ENCODE data around the gene GABPB1. TPM values are rescaled to one million over a fixed set of nuclear protein-coding genes. Genes with fewer than 3 reads are reported as not detected.
A peak's percentile ranks its signal among the peaks of the same experiment; 100 is the strongest.
"Not testable (repeated sequence)": the region's sequence is repeated elsewhere in the genome, so short reads cannot be mapped to it uniquely, and the experiment has no call there.

Gene GABPB1
- total RNA-seq, 1 donor from 2014 or later = 28.2 TPM

DNA sequence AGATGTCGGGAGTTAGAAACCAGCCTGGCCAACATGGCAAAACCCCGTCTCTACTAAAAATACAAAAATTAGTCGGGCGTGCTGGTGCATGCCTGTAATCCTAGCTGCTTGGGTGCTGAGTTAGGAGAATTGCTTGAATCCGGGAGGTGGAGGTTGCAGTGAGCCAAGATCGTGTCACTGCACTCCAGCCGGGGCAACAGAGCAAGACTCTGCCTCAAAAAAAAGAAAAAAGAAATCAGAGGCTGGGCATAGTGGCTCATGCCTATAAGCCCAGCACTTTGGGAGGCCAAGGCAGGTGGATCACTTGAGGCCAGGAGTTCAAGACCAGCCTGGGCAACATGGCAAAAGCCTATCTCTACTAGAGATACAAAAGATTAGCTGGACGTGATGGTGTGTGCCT, 14.6 kb upstream of the GABPB1 start:
- not testable (repeated sequence) for H3K27me3 ChIP-seq (ENCODE audit: control insufficient read depth in 3 of 3, insufficient read depth in 3 of 3, low read length in 3 of 3); H3K4me3 ChIP-seq (ENCODE audit: low read length in 3 of 3); H3K36me3 ChIP-seq (ENCODE audit: control insufficient read depth in 3 of 3, insufficient read depth in 3 of 3, low read length in 3 of 3); H3K27ac ChIP-seq (ENCODE audit: low read depth, low read length); H3K4me1 ChIP-seq (ENCODE audit: control insufficient read depth in 3 of 3, insufficient read depth in 3 of 3, low read length in 3 of 3); H3K9me3 ChIP-seq (ENCODE audit: control insufficient read depth in 3 of 3, low read length in 3 of 3); H3K9ac ChIP-seq (ENCODE audit: low read depth in 1 of 3, low read length in 3 of 3)

DNA sequence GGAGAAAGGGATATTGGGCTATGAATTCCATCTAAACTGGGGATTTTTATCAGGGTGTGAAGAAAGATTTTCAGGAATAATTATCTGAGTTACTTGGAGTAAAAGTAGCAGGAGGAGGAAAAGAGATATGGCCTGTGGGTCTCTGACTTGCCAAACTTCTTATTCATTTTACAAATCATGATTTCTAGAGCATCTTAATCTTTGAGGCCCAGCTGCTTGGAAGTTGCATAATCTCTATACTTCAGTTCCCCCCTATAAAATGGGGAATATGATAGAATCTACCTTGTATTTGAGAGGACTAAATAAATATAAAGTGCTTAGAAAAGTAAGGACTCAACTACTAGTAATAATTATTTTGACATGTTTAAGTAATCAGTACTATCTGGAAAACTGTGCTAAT, 11.0 kb upstream of the GABPB1 start:
- Histone ChIP-seq H3K4me1 (ENCODE audit: control insufficient read depth in 3 of 3, insufficient read depth in 3 of 3, low read length in 3 of 3) (no peaks in the 10 kb centered on the region), H3K4me3 (ENCODE audit: low read length in 3 of 3) (no peak overlapping the region), H3K36me3 (ENCODE audit: control insufficient read depth in 3 of 3, insufficient read depth in 3 of 3, low read length in 3 of 3) (peaks cover 0 to 3% (median 0%) of the 10 kb centered on the region in 3 donors), H3K9ac (ENCODE audit: low read depth in 1 of 3, low read length in 3 of 3) (no peak overlapping the region), H3K27ac (ENCODE audit: low read depth, low read length) (no peak overlapping the region), H3K9me3 (ENCODE audit: control insufficient read depth in 3 of 3, low read length in 3 of 3) (no peaks in the 10 kb centered on the region), H3K27me3 (ENCODE audit: control insufficient read depth in 3 of 3, insufficient read depth in 3 of 3, low read length in 3 of 3) (no peaks in the 10 kb centered on the region)

DNA sequence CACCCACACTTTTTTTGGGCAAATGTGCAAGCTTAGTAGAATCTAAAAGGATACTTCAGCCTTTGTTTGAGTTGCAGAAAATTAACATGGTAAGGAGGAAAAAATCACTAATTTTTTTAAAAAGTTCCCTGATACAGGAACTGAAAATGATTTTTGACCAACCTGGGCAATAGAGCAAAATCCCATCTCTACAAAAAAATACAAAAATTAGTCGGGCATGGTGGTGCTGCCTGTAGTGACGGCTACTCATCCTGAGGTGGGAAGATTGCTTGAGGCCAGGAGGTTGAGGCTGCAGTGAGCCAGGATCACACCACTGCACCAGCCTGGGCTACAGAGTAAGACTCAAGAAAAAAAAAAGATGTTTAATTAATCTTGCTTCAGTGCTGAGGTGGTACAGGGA, 10.6 kb upstream of the GABPB1 start:
- no peaks in the 10 kb centered on the region for H3K27me3 ChIP-seq (ENCODE audit: control insufficient read depth in 3 of 3, insufficient read depth in 3 of 3, low read length in 3 of 3)
- H3K36me3 ChIP-seq (ENCODE audit: control insufficient read depth in 3 of 3, insufficient read depth in 3 of 3, low read length in 3 of 3) = peaks cover 0 to 3% (median 2%) of the 10 kb centered on the region in 3 donors
- no peak overlapping the region for H3K9ac ChIP-seq (ENCODE audit: low read depth in 1 of 3, low read length in 3 of 3)
- H3K9me3 ChIP-seq (ENCODE audit: control insufficient read depth in 3 of 3, low read length in 3 of 3) = no peaks in the 10 kb centered on the region
- no peaks in the 10 kb centered on the region for H3K4me1 ChIP-seq (ENCODE audit: control insufficient read depth in 3 of 3, insufficient read depth in 3 of 3, low read length in 3 of 3)
- no peak overlapping the region for H3K27ac ChIP-seq (ENCODE audit: low read depth, low read length)
- no peak overlapping the region for H3K4me3 ChIP-seq (ENCODE audit: low read length in 3 of 3)

DNA sequence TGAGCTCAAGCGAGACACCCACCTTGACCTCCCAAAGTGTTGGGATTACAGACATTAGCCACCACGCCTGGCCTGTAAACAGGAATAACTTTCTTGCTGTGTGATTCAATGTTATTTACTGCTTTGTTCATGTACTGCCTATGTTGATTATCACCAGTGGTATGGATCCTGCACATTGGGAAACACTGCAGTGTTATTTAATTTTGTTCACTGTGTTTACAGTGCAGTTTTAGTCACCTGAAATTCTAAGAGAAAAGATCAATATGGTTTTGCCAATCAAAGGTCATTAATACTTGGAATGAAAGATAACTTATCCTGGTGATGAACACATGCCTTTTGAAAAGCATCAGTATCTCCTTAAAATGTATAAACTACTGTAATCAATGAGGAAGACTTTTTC, 8.6 kb upstream of the GABPB1 start:
- Histone ChIP-seq H3K4me1 (ENCODE audit: control insufficient read depth in 3 of 3, insufficient read depth in 3 of 3, low read length in 3 of 3) (no peaks in the 10 kb centered on the region), H3K36me3 (ENCODE audit: control insufficient read depth in 3 of 3, insufficient read depth in 3 of 3, low read length in 3 of 3) (peaks cover 0 to 7% (median 3%) of the 10 kb centered on the region in 3 donors), H3K9ac (ENCODE audit: low read depth in 1 of 3, low read length in 3 of 3) (no peak overlapping the region), H3K27me3 (ENCODE audit: control insufficient read depth in 3 of 3, insufficient read depth in 3 of 3, low read length in 3 of 3) (no peaks in the 10 kb centered on the region), H3K27ac (ENCODE audit: low read depth, low read length) (no peak overlapping the region), H3K9me3 (ENCODE audit: control insufficient read depth in 3 of 3, low read length in 3 of 3) (no peaks in the 10 kb centered on the region), H3K4me3 (ENCODE audit: low read length in 3 of 3) (no peak overlapping the region)

DNA sequence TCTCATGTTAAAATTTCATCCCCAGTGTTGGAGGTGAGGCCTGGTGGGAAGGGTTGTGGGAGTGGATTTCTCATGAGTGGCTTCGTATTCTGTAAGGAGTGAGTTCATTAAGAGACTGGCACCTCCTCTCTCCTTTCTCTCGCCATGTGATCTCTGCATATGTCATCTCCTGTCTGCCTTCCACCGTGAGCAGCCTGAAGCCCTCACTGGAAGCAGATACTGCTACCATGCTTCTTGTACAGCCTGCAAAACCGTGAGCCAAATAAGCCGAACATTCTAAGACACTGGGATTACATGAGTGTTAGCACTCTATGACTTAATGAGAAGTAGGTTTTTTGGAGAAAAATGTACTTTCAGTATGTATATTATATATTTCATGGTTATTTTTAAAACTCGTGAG, 6.8 kb upstream of the GABPB1 start:
- H3K4me3 ChIP-seq (ENCODE audit: low read length in 3 of 3) = no peak overlapping the region
- H3K9me3 ChIP-seq (ENCODE audit: control insufficient read depth in 3 of 3, low read length in 3 of 3) = no peaks in the 10 kb centered on the region
- H3K9ac ChIP-seq (ENCODE audit: low read depth in 1 of 3, low read length in 3 of 3) = no peak overlapping the region
- H3K36me3 ChIP-seq (ENCODE audit: control insufficient read depth in 3 of 3, insufficient read depth in 3 of 3, low read length in 3 of 3) = peaks cover 0 to 7% (median 3%) of the 10 kb centered on the region in 3 donors
- H3K27ac ChIP-seq (ENCODE audit: low read depth, low read length) = no peak overlapping the region
- no peaks in the 10 kb centered on the region for H3K27me3 ChIP-seq (ENCODE audit: control insufficient read depth in 3 of 3, insufficient read depth in 3 of 3, low read length in 3 of 3)
- H3K4me1 ChIP-seq (ENCODE audit: control insufficient read depth in 3 of 3, insufficient read depth in 3 of 3, low read length in 3 of 3) = peaks cover under 1 to 6% (median 6%) of the 10 kb centered on the region in 3 donors

DNA sequence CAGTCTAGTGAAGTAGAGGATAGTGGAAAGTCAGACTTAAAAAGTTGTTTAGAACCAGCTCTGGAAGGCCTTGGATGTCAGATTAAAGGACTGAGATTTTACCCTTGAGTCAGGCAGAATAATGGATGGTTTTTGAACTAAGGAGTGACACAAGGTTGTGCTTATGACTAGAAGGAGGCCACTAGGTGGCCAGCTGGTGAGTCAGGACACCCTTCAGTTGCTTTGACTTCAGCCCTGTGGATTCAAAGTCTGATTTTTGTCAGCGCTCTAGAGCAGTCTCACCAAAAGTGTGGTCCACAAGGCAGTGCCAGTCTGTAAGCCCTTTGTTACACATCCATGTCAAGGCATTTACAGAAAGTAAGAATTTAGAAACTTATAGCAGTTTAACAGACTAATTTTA, 3.8 kb upstream of the GABPB1 start:
- H3K4me1 ChIP-seq (ENCODE audit: control insufficient read depth in 3 of 3, insufficient read depth in 3 of 3, low read length in 3 of 3) = peaks cover 5 to 19% (median 16%) of the 10 kb centered on the region in 3 donors
- H3K9me3 ChIP-seq (ENCODE audit: control insufficient read depth in 3 of 3, low read length in 3 of 3) = no peaks in the 10 kb centered on the region
- peaks cover 2 to 7% (median 3%) of the 10 kb centered on the region in 3 donors for H3K36me3 ChIP-seq (ENCODE audit: control insufficient read depth in 3 of 3, insufficient read depth in 3 of 3, low read length in 3 of 3)
- no peak overlapping the region for H3K4me3 ChIP-seq (ENCODE audit: low read length in 3 of 3)
- H3K27me3 ChIP-seq (ENCODE audit: control insufficient read depth in 3 of 3, insufficient read depth in 3 of 3, low read length in 3 of 3) = no peaks in the 10 kb centered on the region
- H3K27ac ChIP-seq (ENCODE audit: low read depth, low read length) = no peak overlapping the region
- H3K9ac ChIP-seq (ENCODE audit: low read depth in 1 of 3, low read length in 3 of 3) = no peak overlapping the region

DNA sequence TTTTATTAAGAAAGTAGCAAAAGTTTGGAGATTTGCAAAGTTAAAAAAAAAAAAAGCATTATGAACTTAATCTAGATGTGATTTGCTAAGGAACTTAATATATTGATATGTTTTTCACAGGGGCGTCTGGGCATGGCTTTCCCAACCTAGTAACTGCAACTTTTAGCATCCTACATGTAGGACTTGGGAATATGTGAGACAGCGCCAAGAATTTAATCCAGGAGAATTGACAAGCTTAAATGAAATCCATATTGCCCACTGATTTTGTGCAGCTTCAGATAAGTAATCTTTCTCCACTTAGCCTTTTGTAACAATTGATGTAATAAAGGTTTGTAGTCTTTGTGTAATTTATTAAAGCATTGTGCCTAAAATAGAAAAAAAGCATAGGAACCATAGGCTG, 982 bp upstream of the GABPB1 start:
- peak overlapping the region; percentile 78 to 94 (median 86) for H3K4me3 ChIP-seq (ENCODE audit: low read length in 3 of 3)
- peaks cover 14 to 34% (median 32%) of the 10 kb centered on the region in 3 donors for H3K4me1 ChIP-seq (ENCODE audit: control insufficient read depth in 3 of 3, insufficient read depth in 3 of 3, low read length in 3 of 3)
- H3K9ac ChIP-seq (ENCODE audit: low read depth in 1 of 3, low read length in 3 of 3) = peak overlapping the region; percentile 91 to 96 (median 96)
- H3K36me3 ChIP-seq (ENCODE audit: control insufficient read depth in 3 of 3, insufficient read depth in 3 of 3, low read length in 3 of 3) = peaks cover 0 to 7% (median 2%) of the 10 kb centered on the region in 3 donors
- no peaks in the 10 kb centered on the region for H3K27me3 ChIP-seq (ENCODE audit: control insufficient read depth in 3 of 3, insufficient read depth in 3 of 3, low read length in 3 of 3)
- H3K9me3 ChIP-seq (ENCODE audit: control insufficient read depth in 3 of 3, low read length in 3 of 3) = no peaks in the 10 kb centered on the region
- H3K27ac ChIP-seq (ENCODE audit: low read depth, low read length) = peak overlapping the region; percentile 92

DNA sequence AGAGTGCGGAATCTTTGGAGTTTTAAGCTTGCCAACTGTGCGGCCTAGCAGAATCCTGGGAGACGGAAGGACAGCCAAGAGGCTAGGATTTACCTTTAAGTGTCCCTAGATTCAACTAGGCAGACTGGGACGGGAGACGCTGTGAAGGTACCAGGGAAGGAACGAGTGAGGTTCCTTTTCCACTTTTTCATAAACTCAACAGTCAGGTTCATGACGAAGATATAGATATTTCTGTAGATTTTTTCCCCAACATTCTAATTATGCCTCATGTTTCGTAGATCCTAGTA, 564 bp upstream of the GABPB1 start:
- peaks cover 0 to 5% (median 2%) of the 10 kb centered on the region in 3 donors for H3K36me3 ChIP-seq (ENCODE audit: control insufficient read depth in 3 of 3, insufficient read depth in 3 of 3, low read length in 3 of 3)
- no peaks in the 10 kb centered on the region for H3K9me3 ChIP-seq (ENCODE audit: control insufficient read depth in 3 of 3, low read length in 3 of 3)
- peak overlapping the region; percentile 78 to 94 (median 86) for H3K4me3 ChIP-seq (ENCODE audit: low read length in 3 of 3)
- peak overlapping the region; percentile 92 for H3K27ac ChIP-seq (ENCODE audit: low read depth, low read length)
- peaks cover 14 to 39% (median 36%) of the 10 kb centered on the region in 3 donors for H3K4me1 ChIP-seq (ENCODE audit: control insufficient read depth in 3 of 3, insufficient read depth in 3 of 3, low read length in 3 of 3)
- no peaks in the 10 kb centered on the region for H3K27me3 ChIP-seq (ENCODE audit: control insufficient read depth in 3 of 3, insufficient read depth in 3 of 3, low read length in 3 of 3)
- H3K9ac ChIP-seq (ENCODE audit: low read depth in 1 of 3, low read length in 3 of 3) = peak overlapping the region; percentile 91 to 96 (median 96)

DNA sequence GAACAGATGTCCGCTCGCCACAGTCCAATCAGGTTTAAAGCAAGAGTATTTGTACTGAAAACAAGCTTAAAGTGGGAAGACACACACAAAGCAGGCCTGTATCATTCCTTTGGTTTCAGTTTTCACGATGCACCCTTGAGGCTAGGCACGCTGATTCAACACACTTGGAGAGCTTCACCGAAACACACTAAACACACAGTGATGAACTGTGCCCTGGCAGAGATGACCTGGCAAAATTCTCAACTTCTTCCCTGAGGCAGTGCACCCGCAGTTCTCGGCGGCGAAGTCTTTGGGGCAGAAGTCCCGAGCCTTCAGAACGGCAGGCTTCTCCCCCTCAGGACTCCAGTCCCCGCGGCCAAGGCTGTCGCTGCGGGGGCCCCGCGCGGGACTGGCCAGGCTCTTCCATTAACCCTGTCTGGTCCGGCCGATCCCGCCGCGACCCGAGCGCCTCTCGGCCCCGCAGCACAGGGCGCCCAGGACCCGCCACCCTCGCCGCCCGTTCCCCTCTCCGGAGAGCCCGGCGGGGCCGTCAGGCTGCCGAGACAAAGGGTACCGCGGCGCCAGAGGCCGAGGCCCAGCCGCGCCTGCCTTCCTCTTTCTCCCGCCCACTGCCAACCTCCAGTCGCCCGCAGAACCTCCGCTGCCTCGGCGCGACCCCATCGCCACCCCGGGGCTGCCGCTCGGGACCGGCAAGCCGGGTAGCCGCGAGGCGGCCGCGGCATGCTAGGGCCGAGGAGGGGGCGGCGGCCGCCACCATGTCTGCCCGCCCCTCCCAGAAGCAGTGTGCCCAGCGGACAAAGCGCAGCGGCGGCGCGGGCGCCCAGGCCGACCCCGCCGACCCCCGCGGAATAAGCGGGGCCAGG, 792 bp downstream of the GABPB1 start:
- peaks cover 17 to 47% (median 36%) of the 10 kb centered on the region in 3 donors for H3K4me1 ChIP-seq (ENCODE audit: control insufficient read depth in 3 of 3, insufficient read depth in 3 of 3, low read length in 3 of 3)

DNA sequence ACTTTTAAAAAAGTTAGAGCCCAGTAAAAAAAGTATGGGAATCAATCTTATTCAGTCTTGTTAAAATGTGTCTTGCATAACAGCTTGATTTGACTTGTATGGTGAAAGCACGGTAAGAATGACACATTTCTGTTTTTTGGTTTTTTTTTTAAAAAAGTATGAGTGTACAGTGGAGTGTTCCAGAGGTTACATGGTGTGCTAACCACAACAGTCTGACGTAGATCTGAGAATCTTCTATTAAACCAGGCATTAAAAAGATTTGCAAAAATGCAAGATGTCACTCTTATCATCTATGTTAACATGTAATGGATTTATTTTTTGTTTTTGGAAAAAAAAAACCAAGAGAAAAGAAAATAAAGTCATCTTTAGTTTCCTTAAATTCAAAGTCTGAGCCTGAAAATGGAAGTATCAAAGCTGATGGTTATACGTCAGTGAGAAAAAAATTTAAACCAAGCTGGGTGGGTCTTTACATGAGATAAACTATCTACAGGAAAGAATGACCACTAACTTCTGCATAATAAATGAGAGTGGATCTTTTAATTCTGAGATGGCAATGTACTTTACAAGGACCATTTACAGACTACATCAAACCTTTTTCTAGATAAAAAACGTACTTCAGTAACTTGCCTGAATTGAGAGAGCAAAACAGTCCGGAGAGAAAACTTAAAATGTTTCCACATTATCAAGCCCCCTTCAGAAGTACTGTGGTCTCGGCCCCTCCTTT, 1.6 kb downstream of the GABPB1 start:
- H3K4me3 ChIP-seq (ENCODE audit: low read length in 3 of 3) = peak overlapping the region; percentile 78 to 97 (median 94)
- H3K36me3 ChIP-seq (ENCODE audit: control insufficient read depth in 3 of 3, insufficient read depth in 3 of 3, low read length in 3 of 3) = peaks cover 0 to 2% (median 0%) of the 10 kb centered on the region in 3 donors
- H3K4me1 ChIP-seq (ENCODE audit: control insufficient read depth in 3 of 3, insufficient read depth in 3 of 3, low read length in 3 of 3) = peaks cover 17 to 47% (median 36%) of the 10 kb centered on the region in 3 donors
- H3K27me3 ChIP-seq (ENCODE audit: control insufficient read depth in 3 of 3, insufficient read depth in 3 of 3, low read length in 3 of 3) = no peaks in the 10 kb centered on the region
- H3K9ac ChIP-seq (ENCODE audit: low read depth in 1 of 3, low read length in 3 of 3) = peak overlapping the region; percentile 91 to 96 (median 96)
- no peaks in the 10 kb centered on the region for H3K9me3 ChIP-seq (ENCODE audit: control insufficient read depth in 3 of 3, low read length in 3 of 3)
- H3K27ac ChIP-seq (ENCODE audit: low read depth, low read length) = peak overlapping the region; percentile 92

More for the DNA sequence above, 792 bp downstream of the GABPB1 start:
- peak overlapping the region; percentile 91 to 96 (median 96) for H3K9ac ChIP-seq (ENCODE audit: low read depth in 1 of 3, low read length in 3 of 3)
- H3K27me3 ChIP-seq (ENCODE audit: control insufficient read depth in 3 of 3, insufficient read depth in 3 of 3, low read length in 3 of 3) = no peaks in the 10 kb centered on the region
- no peaks in the 10 kb centered on the region for H3K9me3 ChIP-seq (ENCODE audit: control insufficient read depth in 3 of 3, low read length in 3 of 3)
- peaks cover 0 to 2% (median 0%) of the 10 kb centered on the region in 3 donors for H3K36me3 ChIP-seq (ENCODE audit: control insufficient read depth in 3 of 3, insufficient read depth in 3 of 3, low read length in 3 of 3)
- H3K4me3 ChIP-seq (ENCODE audit: low read length in 3 of 3) = peak overlapping the region; percentile 78 to 97 (median 94)
- H3K27ac ChIP-seq (ENCODE audit: low read depth, low read length) = peak overlapping the region; percentile 92

All from skeletal muscle tissue (tissue), 4 donors.